H9 (cell line): ENCODE data around the gene GABRR2. TPM values are rescaled to one million over a fixed set of nuclear protein-coding genes. Genes with fewer than 3 reads are reported as not detected.

Experiments
- DNase-seq: peaks from one replicate; pipeline ENCODE4 v3.0.0-alpha.2; 2017
- H2AFZ ChIP-seq: one replicate; pipeline ENCODE4 v1.6.1; 2013; ENCODE audit warnings: mild to moderate bottlenecking, low read length, control low read depth, moderate library complexity
- H2AK5ac ChIP-seq: 2 replicates; pipeline ENCODE4 v1.6.1; 2013; ENCODE audit warnings: low read length, control low read depth, mixed read lengths; ENCODE audit not compliant: insufficient read length
- H2BK120ac ChIP-seq: one replicate; pipeline ENCODE4 v1.6.1; 2013; ENCODE audit warnings: low read depth, mild to moderate bottlenecking, low read length, control low read depth, inconsistent platforms; ENCODE audit not compliant: poor library complexity, severe bottlenecking
- H2BK12ac ChIP-seq: 2 replicates; pipeline ENCODE4 v1.6.1; 2013; ENCODE audit warnings: low read length, control low read depth, mixed read lengths, low read depth; ENCODE audit not compliant: insufficient read length
- H2BK15ac ChIP-seq: 2 replicates; pipeline ENCODE4 v1.6.1; 2013; ENCODE audit warnings: low read depth, low read length, control low read depth
- H2BK20ac ChIP-seq: one replicate; pipeline ENCODE4 v1.6.1; 2013; ENCODE audit warnings: low read depth, mild to moderate bottlenecking, low read length, control low read depth, inconsistent platforms; ENCODE audit not compliant: poor library complexity, severe bottlenecking
- H2BK5ac ChIP-seq: 2 replicates; pipeline ENCODE4 v1.6.1; 2013; ENCODE audit warnings: low read length, control low read depth, mixed read lengths; ENCODE audit not compliant: insufficient read length
- H3K14ac ChIP-seq: 2 replicates; pipeline ENCODE4 v1.6.1; 2013; ENCODE audit warnings: low read length, control low read depth; ENCODE audit not compliant: insufficient read depth
- H3K18ac ChIP-seq: 2 replicates; pipeline ENCODE4 v1.6.1; 2013; ENCODE audit warnings: low read depth, mild to moderate bottlenecking, mixed read lengths, low read length, control low read depth; ENCODE audit not compliant: insufficient read length
- H3K23ac ChIP-seq: 2 replicates; pipeline ENCODE4 v1.6.1; 2013; ENCODE audit warnings: low read length, control low read depth, mixed read lengths, low read depth; ENCODE audit not compliant: insufficient read length
- H3K23me2 ChIP-seq: 2 replicates; pipeline ENCODE4 v1.6.1; 2013; ENCODE audit warnings: low read depth, mild to moderate bottlenecking, mixed read lengths, low read length, control low read depth; ENCODE audit not compliant: insufficient read length, poor library complexity, severe bottlenecking
- H3K27ac ChIP-seq: 2 replicates; pipeline ENCODE4 v1.5.1; 2013; ENCODE audit warnings: low read length, control low read depth, mixed read lengths, low read depth; ENCODE audit not compliant: insufficient read length
- H3K27me3 ChIP-seq: 2 replicates; pipeline ENCODE4 v1.6.1; 2013; ENCODE audit warnings: low read length, control low read depth, inconsistent platforms; ENCODE audit not compliant: insufficient read depth
- H3K4ac ChIP-seq: 2 replicates; pipeline ENCODE4 v1.6.1; 2013; ENCODE audit warnings: low read depth, mild to moderate bottlenecking, control low read depth, inconsistent platforms, low read length, moderate library complexity
- H3K4me1 ChIP-seq: 2 replicates; pipeline ENCODE4 v1.6.1; 2013; ENCODE audit warnings: low read length, control low read depth, inconsistent platforms; ENCODE audit not compliant: insufficient read depth
- H3K4me2 ChIP-seq: 2 replicates; pipeline ENCODE4 v1.6.1; 2013; ENCODE audit warnings: low read length, control low read depth, mixed read lengths; ENCODE audit not compliant: insufficient read length, insufficient read depth
- H3K56ac ChIP-seq: 2 replicates; pipeline ENCODE4 v1.6.1; 2013; ENCODE audit warnings: low read depth, mild to moderate bottlenecking, mixed read lengths, low read length, control low read depth; ENCODE audit not compliant: insufficient read length
- H3K79me1 ChIP-seq: 2 replicates; pipeline ENCODE4 v1.6.1; 2013; ENCODE audit warnings: low read depth, mild to moderate bottlenecking, moderate library complexity, low read length, control low read depth, inconsistent platforms; ENCODE audit not compliant: insufficient read depth, poor library complexity, severe bottlenecking
- H3K79me2 ChIP-seq: 2 replicates; pipeline ENCODE4 v1.6.1; 2013; ENCODE audit warnings: low read length, control low read depth, inconsistent platforms; ENCODE audit not compliant: insufficient read depth
- H3K9ac ChIP-seq: 2 replicates; pipeline ENCODE4 v1.6.1; 2013; ENCODE audit warnings: low read length, control low read depth, mixed read lengths; ENCODE audit not compliant: insufficient read length; ENCODE audit errors: extremely low read depth
- H3K9me3 ChIP-seq: one replicate; pipeline ENCODE4 v1.6.1; 2013; ENCODE audit warnings: low read depth, low read length, inconsistent platforms; ENCODE audit not compliant: control insufficient read depth
- H3T11ph ChIP-seq: one replicate; pipeline ENCODE4 v1.6.1; 2013; ENCODE audit warnings: mild to moderate bottlenecking, low read length, control low read depth, inconsistent platforms
- H4K20me1 ChIP-seq: one replicate; pipeline ENCODE4 v1.6.1; 2013; ENCODE audit not compliant: control insufficient read depth, insufficient read length, insufficient read depth
- H4K5ac ChIP-seq: 2 replicates; pipeline ENCODE4 v1.6.1; 2013; ENCODE audit warnings: low read depth, mild to moderate bottlenecking, mixed read lengths, low read length, control low read depth; ENCODE audit not compliant: insufficient read length
- H4K8ac ChIP-seq: replicated peaks from 2 replicates; pipeline ENCODE4 v1.6.1; 2013; ENCODE audit warnings: low read length, control low read depth, mixed read lengths, low read depth; ENCODE audit not compliant: insufficient read length
- H4K91ac ChIP-seq: 2 replicates; pipeline ENCODE4 v1.6.1; 2013; ENCODE audit warnings: low read depth, mild to moderate bottlenecking, moderate library complexity, mixed read lengths, low read length, control low read depth; ENCODE audit not compliant: insufficient read length
- H3K27ac Mint-ChIP-seq, 3 experiments: 2 replicates in 2 of 3; 3 replicates in 1 of 3; pipeline ENCODE4 v1.8.0; 2020 to 2021; ENCODE audit warnings: mixed read lengths in 3 of 3, mild to moderate bottlenecking in 1 of 3, moderate library complexity in 1 of 3
- H3K27me3 Mint-ChIP-seq: 2 replicates; pipeline ENCODE4 v1.8.0; 2021; ENCODE audit warnings: low read depth, mild to moderate bottlenecking, moderate library complexity, mixed read lengths
- H3K36me3 Mint-ChIP-seq, 3 experiments: 2 replicates in 2 of 3; 3 replicates in 1 of 3; pipeline ENCODE4 v1.8.0; 2020 to 2021; ENCODE audit warnings: low read depth in 3 of 3, mixed read lengths in 3 of 3; ENCODE audit not compliant: insufficient read depth in 1 of 3
- H3K4me1 Mint-ChIP-seq, 2 experiments: 2 replicates each; pipeline ENCODE4 v1.8.0; 2020; ENCODE audit warnings: mixed read lengths in 2 of 2
- H3K4me3 Mint-ChIP-seq, 2 experiments: 2 replicates in 1 of 2; 3 replicates in 1 of 2; pipeline ENCODE4 v1.8.0; 2020 to 2021; ENCODE audit warnings: mild to moderate bottlenecking in 2 of 2, mixed read lengths in 2 of 2, moderate library complexity in 1 of 2
- H3K9me3 Mint-ChIP-seq, 2 experiments: 2 replicates in 1 of 2; 3 replicates in 1 of 2; pipeline ENCODE4 v1.8.0; 2020; ENCODE audit warnings: mild to moderate bottlenecking in 2 of 2, mixed read lengths in 2 of 2, moderate library complexity in 1 of 2
- CTCF ChIP-seq: fragments of 200-600 bp; sonication (generic); conservative IDR thresholded peaks from 3 replicates; pipeline ENCODE4 v1.8.0; 2021; ENCODE audit warnings: antibody characterized with exemption, mild to moderate bottlenecking
- WGBS: extraction: QIAGEN DNeasy Blood & Tissue Kit; methylation state at CpG from one replicate; pipeline ENCODE4 v1.1.7; 2013; ENCODE audit warnings: missing lambda C conversion rate, low lambda C conversion rate, mixed read lengths; ENCODE audit not compliant: insufficient read length; ENCODE audit errors: extremely low coverage; 5-methylcytosine and 5-hydroxymethylcytosine counted together
- total RNA-seq: library from RNA; stranded (reverse); gene quantifications from 2 replicates; pipeline ENCODE4 v1.2.1, GENCODE V29; 2021

The GABRR2 gene
- total RNA-seq, 1 experiment from 2014 or later = not detected

DNA sequence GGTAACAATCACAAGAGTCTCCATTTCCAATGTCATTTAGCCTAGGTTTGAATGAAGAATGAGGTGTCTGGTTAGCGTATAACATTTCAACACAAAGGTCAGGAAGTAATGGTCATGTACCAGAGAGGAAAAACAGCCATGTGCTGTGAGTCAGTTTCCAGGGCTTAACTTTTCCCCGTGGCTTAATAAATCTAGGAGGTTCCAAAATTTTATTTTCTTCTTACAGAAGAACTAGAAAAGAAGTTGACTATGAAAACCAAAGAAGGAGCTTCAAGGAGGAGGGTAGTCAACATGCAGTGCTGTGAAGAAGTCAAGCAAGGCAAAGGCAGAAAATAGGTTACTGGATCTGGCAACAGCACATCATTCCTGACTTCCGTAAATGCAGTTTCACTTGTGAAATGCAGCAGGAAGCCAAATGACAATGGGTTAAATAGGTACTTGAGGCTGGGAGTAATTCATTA lies 8.4 kb upstream of the GABRR2 start:
- Mint-ChIP-seq H3K36me3 (peaks cover 9 to 27% (median 16%) of the 10 kb centered on the region in 3 experiments), H3K9me3 (peaks cover 20 to 29% of the 10 kb centered on the region in 2 experiments), H3K27ac (no peak overlapping the region; a peak in 1 of 7 replicates), H3K27me3 (no peaks in the 10 kb centered on the region), H3K4me3 (no peak overlapping the region), H3K4me1 (peaks cover 0 to 16% of the 10 kb centered on the region in 2 experiments; a peak in 2 of 4 replicates)
- Histone ChIP-seq H3K79me2 (no peaks in the 10 kb centered on the region), H4K20me1 (no peaks in the 10 kb centered on the region), H2AFZ (no peak overlapping the region), H3K27me3 (no peaks in the 10 kb centered on the region), H3K27ac (no peak overlapping the region), H3K4me1 (no peaks in the 10 kb centered on the region), H2BK12ac (no peak overlapping the region), H3K23ac (no peak overlapping the region), H4K5ac (no peak overlapping the region), H4K8ac (no peak overlapping the region), H2BK15ac (no peak overlapping the region), H3K18ac (no peak overlapping the region), H2BK5ac (no peak overlapping the region), H3T11ph (no peak overlapping the region), H2BK120ac (no peak overlapping the region), H3K4me2 (no peak overlapping the region), H3K79me1 (no peaks in the 10 kb centered on the region), H3K4ac (no peak overlapping the region), H3K14ac (no peak overlapping the region), H2BK20ac (no peak overlapping the region), H3K56ac (no peak overlapping the region), H3K9me3 (peaks cover 9% of the 10 kb centered on the region), H2AK5ac (no peak overlapping the region), H3K9ac (no peak overlapping the region), H4K91ac (no peak overlapping the region), H3K23me2 (no peaks in the 10 kb centered on the region)
- no CpG with 5 or more reads among the region's 3 CpGs for WGBS
- no peak for TF ChIP-seq CTCF
- no peak for DNase-seq
